Loucy (cell line): ENCODE data around the gene CLSTN2.

Experiments
- H2AFZ ChIP-seq: fragments of 200-600 bp; sonication (generic); 2 replicates; pipeline ENCODE4 v1.6.0; 2016; ENCODE audit warnings: antibody characterized with exemption, mild to moderate bottlenecking, low read length, moderate library complexity
- H3F3A ChIP-seq: fragments of 200-600 bp; 2 replicates; pipeline ENCODE4 v1.6.0; 2016; ENCODE audit warnings: antibody characterized with exemption, low read depth, mild to moderate bottlenecking
- H3K27me3 ChIP-seq: fragments of 200-600 bp; sonication (generic); 2 replicates; pipeline ENCODE4 v1.6.1; 2014; ENCODE audit warnings: low read length, mild to moderate bottlenecking; ENCODE audit not compliant: insufficient read depth, poor library complexity, severe bottlenecking
- H3K36me3 ChIP-seq: fragments of 200-600 bp; sonication (generic); 2 replicates; pipeline ENCODE4 v1.6.1; 2016; ENCODE audit warnings: low read length; ENCODE audit not compliant: insufficient read depth
- H3K4me1 ChIP-seq: fragments of 200-600 bp; sonication (generic); 2 replicates; pipeline ENCODE4 v1.5.1; 2014; ENCODE audit warnings: low read length, mild to moderate bottlenecking; ENCODE audit not compliant: insufficient read depth, poor library complexity, severe bottlenecking
- H3K4me2 ChIP-seq: fragments of 200-600 bp; sonication (generic); 2 replicates; pipeline ENCODE4 v1.6.0; 2014; ENCODE audit warnings: antibody characterized with exemption, low read length, low read depth, mild to moderate bottlenecking; ENCODE audit not compliant: poor library complexity, severe bottlenecking
- H3K4me3 ChIP-seq: fragments of 200-600 bp; sonication (generic); 2 replicates; pipeline ENCODE4 v1.5.1; 2014; ENCODE audit warnings: low read length, mild to moderate bottlenecking, mixed read lengths; ENCODE audit not compliant: poor library complexity, severe bottlenecking
- H3K79me2 ChIP-seq: fragments of 200-600 bp; sonication (generic); 2 replicates; pipeline ENCODE4 v1.6.1; 2014; ENCODE audit warnings: low read length; ENCODE audit not compliant: insufficient read depth
- H3K9ac ChIP-seq: fragments of 200-600 bp; sonication (generic); 2 replicates; pipeline ENCODE4 v1.6.0; 2014; ENCODE audit warnings: mild to moderate bottlenecking, low read depth, low read length, moderate library complexity; ENCODE audit not compliant: poor library complexity, severe bottlenecking
- H3K9me2 ChIP-seq: fragments of 200-600 bp; sonication (generic); replicated peaks from 2 replicates; pipeline ENCODE4 v1.6.1; 2016; ENCODE audit warnings: low read depth, low read length, mixed read lengths
- H3K9me3 ChIP-seq: fragments of 200-600 bp; sonication (generic); 2 replicates; pipeline ENCODE4 v1.6.1; 2014; ENCODE audit warnings: mild to moderate bottlenecking, antibody characterized with exemption, low read length, low read depth; ENCODE audit not compliant: insufficient read depth
- H4K20me1 ChIP-seq: fragments of 200-600 bp; sonication (generic); 2 replicates; pipeline ENCODE4 v1.6.0; 2014; ENCODE audit warnings: antibody characterized with exemption, low read length, mild to moderate bottlenecking; ENCODE audit not compliant: insufficient read depth, poor library complexity, severe bottlenecking
- EZH2phosphoT487 ChIP-seq: fragments of 200-600 bp; IDR thresholded peaks from 2 replicates; pipeline ENCODE4 v1.6.1; 2018; ENCODE audit warnings: antibody characterized with exemption, mild to moderate bottlenecking, moderate library complexity, borderline replicate concordance
- TF ChIP-seq, protein P1 (sequence below): fragments of 200-600 bp; sonication (generic); conservative IDR thresholded peaks from 2 replicates; pipeline ENCODE4 v1.5.1; 2014; ENCODE audit warnings: mild to moderate bottlenecking, antibody characterized with exemption, low read length

The CLSTN2 gene

DNA sequence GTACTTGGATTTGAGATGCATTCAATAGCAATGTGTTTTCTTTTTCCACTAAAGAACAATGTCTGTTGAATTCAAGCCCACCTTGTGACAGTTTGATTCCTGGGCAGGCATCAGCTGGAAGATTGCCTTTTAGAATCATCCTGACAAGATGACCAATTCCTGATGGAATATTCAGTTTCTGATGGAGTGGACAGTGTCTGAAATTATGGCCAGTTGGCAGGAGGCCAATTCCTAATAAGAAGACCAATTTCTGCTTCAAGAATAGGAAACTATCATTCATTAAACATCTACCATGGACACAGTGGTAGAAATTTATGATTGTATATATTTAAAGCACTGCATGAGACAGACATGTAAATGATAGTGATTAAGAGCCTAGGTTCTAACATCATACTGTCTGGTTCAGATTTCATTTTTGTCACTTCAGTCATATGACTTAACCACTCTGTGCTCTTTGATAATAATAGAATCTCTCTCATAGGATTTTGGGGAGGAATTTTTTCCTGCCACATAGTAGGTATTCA lies 133.6 kb downstream of the CLSTN2 start:
- Histone ChIP-seq H2AFZ (no peak overlapping the region), H3K4me2 (no peak overlapping the region), H3K9ac (no peak overlapping the region), H3F3A (no peaks in the 10 kb centered on the region), H4K20me1 (no peaks in the 10 kb centered on the region), H3K4me1 (no peaks in the 10 kb centered on the region), H3K4me3 (no peak overlapping the region), H3K27me3 (no peaks in the 10 kb centered on the region), H3K36me3 (no peaks in the 10 kb centered on the region), H3K9me2 (no peaks in the 10 kb centered on the region), H3K9me3 (no peaks in the 10 kb centered on the region), H3K79me2 (no peaks in the 10 kb centered on the region)
- TF ChIP-seq, protein P1, sequence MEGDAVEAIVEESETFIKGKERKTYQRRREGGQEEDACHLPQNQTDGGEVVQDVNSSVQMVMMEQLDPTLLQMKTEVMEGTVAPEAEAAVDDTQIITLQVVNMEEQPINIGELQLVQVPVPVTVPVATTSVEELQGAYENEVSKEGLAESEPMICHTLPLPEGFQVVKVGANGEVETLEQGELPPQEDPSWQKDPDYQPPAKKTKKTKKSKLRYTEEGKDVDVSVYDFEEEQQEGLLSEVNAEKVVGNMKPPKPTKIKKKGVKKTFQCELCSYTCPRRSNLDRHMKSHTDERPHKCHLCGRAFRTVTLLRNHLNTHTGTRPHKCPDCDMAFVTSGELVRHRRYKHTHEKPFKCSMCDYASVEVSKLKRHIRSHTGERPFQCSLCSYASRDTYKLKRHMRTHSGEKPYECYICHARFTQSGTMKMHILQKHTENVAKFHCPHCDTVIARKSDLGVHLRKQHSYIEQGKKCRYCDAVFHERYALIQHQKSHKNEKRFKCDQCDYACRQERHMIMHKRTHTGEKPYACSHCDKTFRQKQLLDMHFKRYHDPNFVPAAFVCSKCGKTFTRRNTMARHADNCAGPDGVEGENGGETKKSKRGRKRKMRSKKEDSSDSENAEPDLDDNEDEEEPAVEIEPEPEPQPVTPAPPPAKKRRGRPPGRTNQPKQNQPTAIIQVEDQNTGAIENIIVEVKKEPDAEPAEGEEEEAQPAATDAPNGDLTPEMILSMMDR: no peak
- no peak for TF ChIP-seq EZH2phosphoT487

DNA sequence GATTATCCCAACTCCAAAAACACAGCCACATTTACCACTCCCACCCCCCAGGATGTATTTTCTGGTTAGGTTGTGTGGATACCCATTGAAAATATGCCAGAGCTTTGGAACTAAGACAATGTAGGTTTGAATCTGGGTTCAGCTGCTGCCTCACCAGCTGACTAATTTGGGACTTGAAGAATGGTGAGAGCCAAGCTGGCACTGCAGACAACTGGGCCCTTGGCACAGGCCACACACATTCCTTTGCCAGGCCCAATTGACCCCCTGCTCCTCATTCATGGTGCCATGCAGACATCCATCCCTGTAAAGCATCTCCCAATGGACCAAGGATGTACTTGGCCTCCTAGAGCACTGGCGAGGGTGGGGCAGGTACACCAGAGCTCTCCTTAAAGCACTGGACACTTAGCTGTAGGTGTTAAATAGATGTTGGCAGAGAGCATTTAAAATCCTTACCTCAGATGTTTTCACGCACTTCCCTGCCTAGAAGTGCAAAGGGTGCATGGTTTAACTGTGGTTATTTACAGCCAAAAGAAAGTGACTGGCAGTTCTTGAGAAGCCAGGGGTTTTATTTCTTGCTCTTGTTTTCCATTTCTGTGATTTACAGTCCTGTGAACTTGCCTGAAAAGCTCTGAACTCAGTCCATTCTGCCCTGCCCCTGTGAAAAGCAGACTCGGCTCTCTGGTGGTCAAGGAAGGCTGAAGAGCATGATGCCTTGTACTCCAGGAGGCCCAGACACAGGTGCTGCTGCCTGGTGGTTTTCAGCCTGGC lies 138.5 kb downstream of the CLSTN2 start:
- no peak overlapping the region for H2AFZ ChIP-seq
- H3F3A ChIP-seq: no peaks in the 10 kb centered on the region
- no peaks in the 10 kb centered on the region for H3K36me3 ChIP-seq
- H3K9me2 ChIP-seq: no peaks in the 10 kb centered on the region
- H3K4me3 ChIP-seq: no peak overlapping the region
- TF ChIP-seq EZH2phosphoT487: no peak
- TF ChIP-seq, protein P1: no peak
- no peak overlapping the region for H3K4me2 ChIP-seq
- H3K9ac ChIP-seq: no peak overlapping the region
- H4K20me1 ChIP-seq: no peaks in the 10 kb centered on the region
- no peaks in the 10 kb centered on the region for H3K79me2 ChIP-seq
- no peaks in the 10 kb centered on the region for H3K9me3 ChIP-seq
- no peaks in the 10 kb centered on the region for H3K4me1 ChIP-seq
- no peaks in the 10 kb centered on the region for H3K27me3 ChIP-seq

DNA sequence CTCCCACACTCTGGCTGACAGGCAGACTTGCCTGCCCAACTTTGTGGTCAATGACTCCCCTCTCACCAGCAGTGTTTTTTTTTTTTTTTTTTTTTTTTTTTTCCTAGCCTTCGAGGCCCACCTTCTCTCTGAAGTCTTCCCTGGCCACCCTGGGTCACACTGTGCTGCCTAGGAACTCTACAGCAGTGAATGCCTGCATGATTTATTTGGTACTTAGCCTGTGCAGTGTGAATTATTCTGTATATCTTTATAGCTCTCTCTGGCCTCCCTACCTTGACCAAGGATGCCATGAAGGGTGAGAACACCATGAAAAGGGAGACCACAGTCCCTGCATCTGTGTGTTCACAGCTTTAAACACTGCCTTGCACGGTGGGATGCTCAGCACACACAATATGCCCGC lies 141.6 kb downstream of the CLSTN2 start:
- H4K20me1 ChIP-seq: no peaks in the 10 kb centered on the region
- no peaks in the 10 kb centered on the region for H3K9me3 ChIP-seq
- no peaks in the 10 kb centered on the region for H3K9me2 ChIP-seq
- no peak overlapping the region for H3K4me3 ChIP-seq
- H3K4me1 ChIP-seq: no peaks in the 10 kb centered on the region
- no peak overlapping the region for H2AFZ ChIP-seq
- H3K9ac ChIP-seq: no peak overlapping the region
- H3K27me3 ChIP-seq: no peaks in the 10 kb centered on the region
- H3K36me3 ChIP-seq: no peaks in the 10 kb centered on the region
- H3K79me2 ChIP-seq: no peaks in the 10 kb centered on the region
- H3K4me2 ChIP-seq: no peak overlapping the region
- no peaks in the 10 kb centered on the region for H3F3A ChIP-seq
- TF ChIP-seq, protein P1: no peak
- no peak for TF ChIP-seq EZH2phosphoT487
